NT2/D1 (cell line): ENCODE data around the gene DCANP1.

ENCODE experiments used
- YY1 ChIP-seq: IDR thresholded peaks from 2 replicates; pipeline ENCODE4 v1.6.1; 2011; ENCODE audit not compliant: insufficient read length, insufficient read depth
- ZNF274 ChIP-seq: IDR thresholded peaks from 2 replicates; pipeline ENCODE4 v1.6.1; 2011; ENCODE audit warnings: mild to moderate bottlenecking, low read depth, low read length

DNA sequence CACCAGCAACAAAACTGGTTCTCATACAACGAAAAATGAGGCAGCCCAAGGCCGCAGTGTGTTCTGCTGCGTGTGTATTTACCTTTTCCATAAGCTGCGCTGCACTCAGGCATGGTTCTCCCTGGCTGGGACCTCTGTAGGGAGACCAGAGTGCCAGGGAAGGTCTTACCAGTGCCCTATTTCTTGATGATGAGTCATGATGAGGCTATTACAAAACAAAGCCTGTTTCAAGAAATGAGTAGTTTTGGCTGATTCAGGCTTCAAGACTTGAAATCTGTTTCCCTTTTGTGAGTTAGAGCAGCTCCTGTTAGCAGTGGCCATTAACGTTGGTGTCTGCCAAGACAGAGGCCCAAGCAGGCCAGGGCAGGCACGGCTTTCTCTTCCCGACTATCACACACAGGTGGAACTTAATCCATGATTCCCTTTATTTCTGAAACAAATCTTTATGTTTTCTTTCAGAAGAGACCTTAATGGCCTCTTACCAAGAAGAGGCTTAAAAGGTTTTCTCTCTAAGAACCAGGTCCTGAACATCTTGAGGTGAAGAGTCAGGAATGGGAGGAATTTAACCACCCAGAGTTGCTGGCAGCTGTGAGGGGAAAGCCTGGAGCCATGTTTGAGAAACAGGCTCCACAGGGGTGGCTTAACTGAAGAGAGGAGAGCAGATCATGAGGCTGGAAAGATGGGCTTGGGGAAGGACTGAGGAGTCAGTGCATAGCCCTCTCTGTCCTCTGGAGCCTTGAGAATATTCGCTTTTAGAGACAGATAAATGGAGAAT is 46.4 kb upstream of the DCANP1 start:
- TF ChIP-seq YY1 (no peak), ZNF274 (no peak)
